ENCODE measurements around the gene RANBP10. TPM values are rescaled to one million over a fixed set of nuclear protein-coding genes. Genes with fewer than 3 reads are reported as not detected.
A peak's percentile ranks its signal among the peaks of the same experiment; 100 is the strongest.

RANBP10 gene
- total and polyA plus RNA-seq, 9 of the 15 experiments (the other 6 are each of a cell fraction or from before 2014, with no cell fraction given), result 0.61 to 19.3 (median 5.9) TPM

DNA sequence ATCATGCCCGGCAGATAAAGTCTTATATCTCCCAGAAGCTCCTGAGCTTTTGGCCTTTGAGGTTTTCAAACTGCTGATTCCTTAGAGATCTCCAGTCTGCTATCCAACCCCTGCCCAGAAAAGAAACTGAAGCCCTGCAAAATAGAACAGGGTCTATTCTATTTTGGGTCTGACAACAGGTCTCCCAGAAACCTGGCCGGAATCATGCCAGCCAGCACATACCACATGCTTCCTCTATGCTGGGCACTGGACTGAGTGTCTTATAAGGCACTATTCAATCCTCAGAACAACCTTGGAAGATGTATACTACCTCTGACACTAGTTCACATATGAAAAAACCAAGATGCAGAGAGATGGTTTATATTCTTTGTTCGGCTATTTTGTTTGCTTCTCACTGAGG, 66.0 kb downstream of the RANBP10 start:
- Histone ChIP-seq H3K36me3 (ENCODE audit: control insufficient read depth, insufficient read depth, low read length) (peaks cover 48% of the 10 kb centered on the region; the same call in 2 of the 3 replicates), H3K27me3 (ENCODE audit: control insufficient read depth in 2 of 2, insufficient read depth in 2 of 2, low read length in 2 of 2) (no peaks in the 10 kb centered on the region), H3K9me3 (replicated peaks; ENCODE audit: control insufficient read depth, insufficient read depth, low read depth, low read length) (no peaks in the 10 kb centered on the region), H3K9ac (ENCODE audit: insufficient read depth in 1 of 2, low read depth in 2 of 2, low read length in 2 of 2) (0 out of 4 replicates have a peak overlapping the region, but pooled peaks of 1 of the 2 experiments have one; percentile 20), H3K9me1 (ENCODE audit: control insufficient read depth, insufficient read depth, low read length) (no peaks in the 10 kb centered on the region), H3K27ac (ENCODE audit: extremely low read depth, low read depth, low read length) (peak overlapping the region; percentile 52; the same call in 2 of the 3 replicates), H3K79me2 (ENCODE audit: control insufficient read depth, insufficient read depth, low read length) (no peaks in the 10 kb centered on the region), H3K4me1 (replicated peaks in 1 of 2; ENCODE audit: control insufficient read depth in 2 of 2, insufficient read depth in 2 of 2, low read length in 2 of 2) (peaks cover 8 to 14% of the 10 kb centered on the region in 2 experiments; a peak in 3 of 5 replicates), H3K4me2 (ENCODE audit: insufficient read depth, low read length) (no peak overlapping the region), H2AFZ (ENCODE audit: low read depth, low read length) (no peak overlapping the region), H3K4me3 (no peak overlapping the region), H4K20me1 (replicated peaks; ENCODE audit: control insufficient read depth, insufficient read depth, low read length) (no peaks in the 10 kb centered on the region)
- no TSS peak for BruUV-seq (replicated peaks)
- ChIA-PET CTCF (ENCODE audit: low intra/inter-chr PET ratio) (no interaction called here), POLR2A (interaction anchor here (0.7 to 1.4 kb wide), 2 partner anchors 16 to 21 kb away, joined by 3 read pairs; no protein-coding TSS in a partner anchor)
- no peak for ATAC-seq
- in situ Hi-C loops (cut with MboI) (no loop called here), intact Hi-C loops (cut with micrococcal nuclease) (no loop called here)
- WGBS (ENCODE audit: insufficient coverage, low coverage, missing lambda C conversion rate), result 68% methylated on average over 3 of the region's 3 CpGs
- no peak for DNase-seq (ENCODE audit: extremely low read depth in 1 of 4, low spot score in 3 of 4)
- FAIRE-seq, result no peak
- TF ChIP-seq MTA2 (IDR thresholded peaks at IDR 0.05; ENCODE audit: low read depth), result no peak
- TF ChIP-seq ZNF696 (CRISPR knock-in tag; conservative IDR thresholded peaks at IDR 0.05), result no peak
- TF ChIP-seq, protein P1, sequence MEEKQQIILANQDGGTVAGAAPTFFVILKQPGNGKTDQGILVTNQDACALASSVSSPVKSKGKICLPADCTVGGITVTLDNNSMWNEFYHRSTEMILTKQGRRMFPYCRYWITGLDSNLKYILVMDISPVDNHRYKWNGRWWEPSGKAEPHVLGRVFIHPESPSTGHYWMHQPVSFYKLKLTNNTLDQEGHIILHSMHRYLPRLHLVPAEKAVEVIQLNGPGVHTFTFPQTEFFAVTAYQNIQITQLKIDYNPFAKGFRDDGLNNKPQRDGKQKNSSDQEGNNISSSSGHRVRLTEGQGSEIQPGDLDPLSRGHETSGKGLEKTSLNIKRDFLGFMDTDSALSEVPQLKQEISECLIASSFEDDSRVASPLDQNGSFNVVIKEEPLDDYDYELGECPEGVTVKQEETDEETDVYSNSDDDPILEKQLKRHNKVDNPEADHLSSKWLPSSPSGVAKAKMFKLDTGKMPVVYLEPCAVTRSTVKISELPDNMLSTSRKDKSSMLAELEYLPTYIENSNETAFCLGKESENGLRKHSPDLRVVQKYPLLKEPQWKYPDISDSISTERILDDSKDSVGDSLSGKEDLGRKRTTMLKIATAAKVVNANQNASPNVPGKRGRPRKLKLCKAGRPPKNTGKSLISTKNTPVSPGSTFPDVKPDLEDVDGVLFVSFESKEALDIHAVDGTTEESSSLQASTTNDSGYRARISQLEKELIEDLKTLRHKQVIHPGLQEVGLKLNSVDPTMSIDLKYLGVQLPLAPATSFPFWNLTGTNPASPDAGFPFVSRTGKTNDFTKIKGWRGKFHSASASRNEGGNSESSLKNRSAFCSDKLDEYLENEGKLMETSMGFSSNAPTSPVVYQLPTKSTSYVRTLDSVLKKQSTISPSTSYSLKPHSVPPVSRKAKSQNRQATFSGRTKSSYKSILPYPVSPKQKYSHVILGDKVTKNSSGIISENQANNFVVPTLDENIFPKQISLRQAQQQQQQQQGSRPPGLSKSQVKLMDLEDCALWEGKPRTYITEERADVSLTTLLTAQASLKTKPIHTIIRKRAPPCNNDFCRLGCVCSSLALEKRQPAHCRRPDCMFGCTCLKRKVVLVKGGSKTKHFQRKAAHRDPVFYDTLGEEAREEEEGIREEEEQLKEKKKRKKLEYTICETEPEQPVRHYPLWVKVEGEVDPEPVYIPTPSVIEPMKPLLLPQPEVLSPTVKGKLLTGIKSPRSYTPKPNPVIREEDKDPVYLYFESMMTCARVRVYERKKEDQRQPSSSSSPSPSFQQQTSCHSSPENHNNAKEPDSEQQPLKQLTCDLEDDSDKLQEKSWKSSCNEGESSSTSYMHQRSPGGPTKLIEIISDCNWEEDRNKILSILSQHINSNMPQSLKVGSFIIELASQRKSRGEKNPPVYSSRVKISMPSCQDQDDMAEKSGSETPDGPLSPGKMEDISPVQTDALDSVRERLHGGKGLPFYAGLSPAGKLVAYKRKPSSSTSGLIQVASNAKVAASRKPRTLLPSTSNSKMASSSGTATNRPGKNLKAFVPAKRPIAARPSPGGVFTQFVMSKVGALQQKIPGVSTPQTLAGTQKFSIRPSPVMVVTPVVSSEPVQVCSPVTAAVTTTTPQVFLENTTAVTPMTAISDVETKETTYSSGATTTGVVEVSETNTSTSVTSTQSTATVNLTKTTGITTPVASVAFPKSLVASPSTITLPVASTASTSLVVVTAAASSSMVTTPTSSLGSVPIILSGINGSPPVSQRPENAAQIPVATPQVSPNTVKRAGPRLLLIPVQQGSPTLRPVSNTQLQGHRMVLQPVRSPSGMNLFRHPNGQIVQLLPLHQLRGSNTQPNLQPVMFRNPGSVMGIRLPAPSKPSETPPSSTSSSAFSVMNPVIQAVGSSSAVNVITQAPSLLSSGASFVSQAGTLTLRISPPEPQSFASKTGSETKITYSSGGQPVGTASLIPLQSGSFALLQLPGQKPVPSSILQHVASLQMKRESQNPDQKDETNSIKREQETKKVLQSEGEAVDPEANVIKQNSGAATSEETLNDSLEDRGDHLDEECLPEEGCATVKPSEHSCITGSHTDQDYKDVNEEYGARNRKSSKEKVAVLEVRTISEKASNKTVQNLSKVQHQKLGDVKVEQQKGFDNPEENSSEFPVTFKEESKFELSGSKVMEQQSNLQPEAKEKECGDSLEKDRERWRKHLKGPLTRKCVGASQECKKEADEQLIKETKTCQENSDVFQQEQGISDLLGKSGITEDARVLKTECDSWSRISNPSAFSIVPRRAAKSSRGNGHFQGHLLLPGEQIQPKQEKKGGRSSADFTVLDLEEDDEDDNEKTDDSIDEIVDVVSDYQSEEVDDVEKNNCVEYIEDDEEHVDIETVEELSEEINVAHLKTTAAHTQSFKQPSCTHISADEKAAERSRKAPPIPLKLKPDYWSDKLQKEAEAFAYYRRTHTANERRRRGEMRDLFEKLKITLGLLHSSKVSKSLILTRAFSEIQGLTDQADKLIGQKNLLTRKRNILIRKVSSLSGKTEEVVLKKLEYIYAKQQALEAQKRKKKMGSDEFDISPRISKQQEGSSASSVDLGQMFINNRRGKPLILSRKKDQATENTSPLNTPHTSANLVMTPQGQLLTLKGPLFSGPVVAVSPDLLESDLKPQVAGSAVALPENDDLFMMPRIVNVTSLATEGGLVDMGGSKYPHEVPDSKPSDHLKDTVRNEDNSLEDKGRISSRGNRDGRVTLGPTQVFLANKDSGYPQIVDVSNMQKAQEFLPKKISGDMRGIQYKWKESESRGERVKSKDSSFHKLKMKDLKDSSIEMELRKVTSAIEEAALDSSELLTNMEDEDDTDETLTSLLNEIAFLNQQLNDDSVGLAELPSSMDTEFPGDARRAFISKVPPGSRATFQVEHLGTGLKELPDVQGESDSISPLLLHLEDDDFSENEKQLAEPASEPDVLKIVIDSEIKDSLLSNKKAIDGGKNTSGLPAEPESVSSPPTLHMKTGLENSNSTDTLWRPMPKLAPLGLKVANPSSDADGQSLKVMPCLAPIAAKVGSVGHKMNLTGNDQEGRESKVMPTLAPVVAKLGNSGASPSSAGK (IDR thresholded peaks at IDR 0.05), result 0 out of 2 replicates have a peak, but pooled peaks have one; percentile 0
- TF ChIP-seq, protein P2, sequence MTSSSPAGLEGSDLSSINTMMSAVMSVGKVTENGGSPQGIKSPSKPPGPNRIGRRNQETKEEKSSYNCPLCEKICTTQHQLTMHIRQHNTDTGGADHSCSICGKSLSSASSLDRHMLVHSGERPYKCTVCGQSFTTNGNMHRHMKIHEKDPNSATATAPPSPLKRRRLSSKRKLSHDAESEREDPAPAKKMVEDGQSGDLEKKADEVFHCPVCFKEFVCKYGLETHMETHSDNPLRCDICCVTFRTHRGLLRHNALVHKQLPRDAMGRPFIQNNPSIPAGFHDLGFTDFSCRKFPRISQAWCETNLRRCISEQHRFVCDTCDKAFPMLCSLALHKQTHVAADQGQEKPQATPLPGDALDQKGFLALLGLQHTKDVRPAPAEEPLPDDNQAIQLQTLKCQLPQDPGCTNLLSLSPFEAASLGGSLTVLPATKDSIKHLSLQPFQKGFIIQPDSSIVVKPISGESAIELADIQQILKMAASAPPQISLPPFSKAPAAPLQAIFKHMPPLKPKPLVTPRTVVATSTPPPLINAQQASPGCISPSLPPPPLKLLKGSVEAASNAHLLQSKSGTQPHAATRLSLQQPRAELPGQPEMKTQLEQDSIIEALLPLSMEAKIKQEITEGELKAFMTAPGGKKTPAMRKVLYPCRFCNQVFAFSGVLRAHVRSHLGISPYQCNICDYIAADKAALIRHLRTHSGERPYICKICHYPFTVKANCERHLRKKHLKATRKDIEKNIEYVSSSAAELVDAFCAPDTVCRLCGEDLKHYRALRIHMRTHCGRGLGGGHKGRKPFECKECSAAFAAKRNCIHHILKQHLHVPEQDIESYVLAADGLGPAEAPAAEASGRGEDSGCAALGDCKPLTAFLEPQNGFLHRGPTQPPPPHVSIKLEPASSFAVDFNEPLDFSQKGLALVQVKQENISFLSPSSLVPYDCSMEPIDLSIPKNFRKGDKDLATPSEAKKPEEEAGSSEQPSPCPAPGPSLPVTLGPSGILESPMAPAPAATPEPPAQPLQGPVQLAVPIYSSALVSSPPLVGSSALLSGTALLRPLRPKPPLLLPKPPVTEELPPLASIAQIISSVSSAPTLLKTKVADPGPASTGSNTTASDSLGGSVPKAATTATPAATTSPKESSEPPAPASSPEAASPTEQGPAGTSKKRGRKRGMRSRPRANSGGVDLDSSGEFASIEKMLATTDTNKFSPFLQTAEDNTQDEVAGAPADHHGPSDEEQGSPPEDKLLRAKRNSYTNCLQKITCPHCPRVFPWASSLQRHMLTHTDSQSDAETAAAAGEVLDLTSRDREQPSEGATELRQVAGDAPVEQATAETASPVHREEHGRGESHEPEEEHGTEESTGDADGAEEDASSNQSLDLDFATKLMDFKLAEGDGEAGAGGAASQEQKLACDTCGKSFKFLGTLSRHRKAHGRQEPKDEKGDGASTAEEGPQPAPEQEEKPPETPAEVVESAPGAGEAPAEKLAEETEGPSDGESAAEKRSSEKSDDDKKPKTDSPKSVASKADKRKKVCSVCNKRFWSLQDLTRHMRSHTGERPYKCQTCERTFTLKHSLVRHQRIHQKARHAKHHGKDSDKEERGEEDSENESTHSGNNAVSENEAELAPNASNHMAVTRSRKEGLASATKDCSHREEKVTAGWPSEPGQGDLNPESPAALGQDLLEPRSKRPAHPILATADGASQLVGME (CRISPR knock-in tag; IDR thresholded peaks at IDR 0.05), result no peak
- TF ChIP-seq SOX6 (IDR thresholded peaks at IDR 0.05), result no peak
